HepG2 (cell line): ENCODE measurements around the gene RRAD. TPM values are rescaled to one million over a fixed set of nuclear protein-coding genes. Genes with fewer than 3 reads are reported as not detected.
A peak's percentile ranks its signal among the peaks of the same experiment; 100 is the strongest.

Experiments
- CCDC6 ChIP-seq: sonication (generic); formaldehyde crosslinking; IDR thresholded peaks from 2 replicates; pipeline ENCODE4 v1.8.1; 2022; ENCODE audit warnings: mild to moderate bottlenecking, missing genetic modification reagents, moderate library complexity
- HES4 ChIP-seq: sonication (generic); formaldehyde crosslinking; IDR thresholded peaks from 2 replicates; pipeline ENCODE4 v1.9.0; 2021; ENCODE audit warnings: mild to moderate bottlenecking, missing genetic modification reagents, borderline replicate concordance
- KDM1A ChIP-seq: IDR thresholded peaks from 2 replicates; pipeline ENCODE4 v1.6.1; 2016; ENCODE audit warnings: missing compliant biosample characterization
- MLLT10 ChIP-seq: sonication (generic); formaldehyde crosslinking; IDR thresholded peaks from 2 replicates; pipeline ENCODE4 v1.4.0; 2020; ENCODE audit warnings: missing genetic modification reagents
- SNAI1 ChIP-seq: sonication (generic); formaldehyde crosslinking; IDR thresholded peaks from 2 replicates; pipeline ENCODE4 v1.5.0; 2020; ENCODE audit warnings: mild to moderate bottlenecking, missing genetic modification reagents, borderline replicate concordance
- SP1 ChIP-seq, 2 experiments: fragments of 450-650 bp in 1 of 2; sonication (generic) in 1 of 2; formaldehyde crosslinking in 1 of 2; IDR thresholded peaks; 2 replicates each; pipeline versions ENCODE4 v1.4.0 to v1.6.1; 2016 to 2020; ENCODE audit warnings: missing genetic modification reagents in 1 of 2
- U2AF1 ChIP-seq: fragments of 200-400 bp; formaldehyde crosslinking; optimal IDR thresholded peaks from 2 replicates; pipeline ENCODE3; 2017; ENCODE audit warnings: mild to moderate bottlenecking, low read depth, low read length
- ZFX ChIP-seq: sonication (generic); formaldehyde crosslinking; IDR thresholded peaks from 2 replicates; pipeline ENCODE4 v1.4.0; 2020; ENCODE audit warnings: mild to moderate bottlenecking, low read depth, missing genetic modification reagents, moderate library complexity
- polyA plus RNA-seq, 8 experiments: library from polyadenylated mRNA; depleted of rRNA in 3 of 8; stranded (reverse) in 7 of 8; unstranded in 1 of 8; fragments of >200 nt; fragmentation: Illumina TruSeq in 4 of 8; extraction: Trizol in 4 of 8; gene quantifications; 2 replicates each; pipeline versions ENCODE4 v1.2.1 to v1.2.3, GENCODE V29; 2011 to 2016; ENCODE audit warnings: low read depth in 4 of 8, missing spikeins in 1 of 8, mixed read lengths in 1 of 8; ENCODE audit not compliant: insufficient read depth in 1 of 8
- total RNA-seq, 5 experiments: library from RNA; depleted of rRNA; stranded (reverse); fragments of >200 nt; fragmentation: Illumina TruSeq; extraction: Trizol; gene quantifications; 2 replicates each; pipeline ENCODE4 v1.2.3, GENCODE V29; 2016; ENCODE audit warnings: low read depth in 1 of 5
- TF ChIP-seq, protein P1 (sequence below): sonication (generic); formaldehyde crosslinking; IDR thresholded peaks from 2 replicates; pipeline ENCODE4 v1.4.0; 2020; ENCODE audit warnings: mild to moderate bottlenecking, missing genetic modification reagents
- TF ChIP-seq, protein P2 (sequence below): fragments of 450-650 bp; IDR thresholded peaks from 2 replicates; pipeline ENCODE4 v1.6.1; 2017; ENCODE audit warnings: mild to moderate bottlenecking
- TF ChIP-seq, protein P3 (sequence below), 2 experiments: IDR thresholded peaks; 2 replicates each; pipeline ENCODE4 v1.6.1; 2011 to 2012; ENCODE audit warnings: low read length in 2 of 2, borderline replicate concordance in 1 of 2, low read depth in 1 of 2, mild to moderate bottlenecking in 1 of 2, moderate library complexity in 1 of 2

Gene RRAD
- total and polyA plus RNA-seq, 2 of the 13 experiments (the other 11 are each of a cell fraction or from before 2014, with no cell fraction given) = 0.80 to 1.1 TPM

DNA sequence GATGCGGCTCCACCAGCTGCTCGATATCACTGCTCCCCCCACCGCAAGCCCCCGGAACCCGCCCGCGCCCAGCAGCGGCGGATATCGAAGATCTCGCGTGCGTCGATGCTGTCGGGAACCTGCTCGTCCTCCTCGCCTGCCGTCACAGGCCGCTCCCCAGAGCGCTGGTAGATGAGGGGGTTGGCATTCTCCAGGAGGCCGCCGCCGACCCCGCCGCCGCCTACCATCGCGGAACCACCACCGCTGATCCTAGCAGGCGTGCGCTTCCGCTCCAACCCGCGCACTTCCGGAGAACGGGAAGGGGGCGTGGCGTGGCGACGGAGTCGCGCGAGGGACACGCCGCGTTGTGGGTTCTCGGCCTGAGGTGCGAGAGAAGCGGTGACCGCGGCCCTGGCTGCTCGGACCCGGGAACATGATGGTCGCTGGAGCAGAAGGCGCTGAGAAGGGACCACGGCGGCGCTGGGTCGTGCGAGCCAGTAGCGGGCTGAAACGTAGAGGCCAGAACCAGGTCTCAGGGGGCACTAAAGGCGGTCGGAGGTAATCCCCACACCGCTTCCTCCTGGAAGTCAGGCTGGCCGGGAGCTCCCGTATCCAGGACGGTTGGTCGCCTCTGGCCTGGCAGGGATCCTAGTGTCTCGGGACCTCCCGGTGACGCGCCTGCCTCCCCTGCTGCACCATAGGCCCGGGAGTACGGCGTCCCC is 9.0 kb upstream of the RRAD start, which contains the start of gene CIAO2B (continued):
- TF ChIP-seq, protein P1, sequence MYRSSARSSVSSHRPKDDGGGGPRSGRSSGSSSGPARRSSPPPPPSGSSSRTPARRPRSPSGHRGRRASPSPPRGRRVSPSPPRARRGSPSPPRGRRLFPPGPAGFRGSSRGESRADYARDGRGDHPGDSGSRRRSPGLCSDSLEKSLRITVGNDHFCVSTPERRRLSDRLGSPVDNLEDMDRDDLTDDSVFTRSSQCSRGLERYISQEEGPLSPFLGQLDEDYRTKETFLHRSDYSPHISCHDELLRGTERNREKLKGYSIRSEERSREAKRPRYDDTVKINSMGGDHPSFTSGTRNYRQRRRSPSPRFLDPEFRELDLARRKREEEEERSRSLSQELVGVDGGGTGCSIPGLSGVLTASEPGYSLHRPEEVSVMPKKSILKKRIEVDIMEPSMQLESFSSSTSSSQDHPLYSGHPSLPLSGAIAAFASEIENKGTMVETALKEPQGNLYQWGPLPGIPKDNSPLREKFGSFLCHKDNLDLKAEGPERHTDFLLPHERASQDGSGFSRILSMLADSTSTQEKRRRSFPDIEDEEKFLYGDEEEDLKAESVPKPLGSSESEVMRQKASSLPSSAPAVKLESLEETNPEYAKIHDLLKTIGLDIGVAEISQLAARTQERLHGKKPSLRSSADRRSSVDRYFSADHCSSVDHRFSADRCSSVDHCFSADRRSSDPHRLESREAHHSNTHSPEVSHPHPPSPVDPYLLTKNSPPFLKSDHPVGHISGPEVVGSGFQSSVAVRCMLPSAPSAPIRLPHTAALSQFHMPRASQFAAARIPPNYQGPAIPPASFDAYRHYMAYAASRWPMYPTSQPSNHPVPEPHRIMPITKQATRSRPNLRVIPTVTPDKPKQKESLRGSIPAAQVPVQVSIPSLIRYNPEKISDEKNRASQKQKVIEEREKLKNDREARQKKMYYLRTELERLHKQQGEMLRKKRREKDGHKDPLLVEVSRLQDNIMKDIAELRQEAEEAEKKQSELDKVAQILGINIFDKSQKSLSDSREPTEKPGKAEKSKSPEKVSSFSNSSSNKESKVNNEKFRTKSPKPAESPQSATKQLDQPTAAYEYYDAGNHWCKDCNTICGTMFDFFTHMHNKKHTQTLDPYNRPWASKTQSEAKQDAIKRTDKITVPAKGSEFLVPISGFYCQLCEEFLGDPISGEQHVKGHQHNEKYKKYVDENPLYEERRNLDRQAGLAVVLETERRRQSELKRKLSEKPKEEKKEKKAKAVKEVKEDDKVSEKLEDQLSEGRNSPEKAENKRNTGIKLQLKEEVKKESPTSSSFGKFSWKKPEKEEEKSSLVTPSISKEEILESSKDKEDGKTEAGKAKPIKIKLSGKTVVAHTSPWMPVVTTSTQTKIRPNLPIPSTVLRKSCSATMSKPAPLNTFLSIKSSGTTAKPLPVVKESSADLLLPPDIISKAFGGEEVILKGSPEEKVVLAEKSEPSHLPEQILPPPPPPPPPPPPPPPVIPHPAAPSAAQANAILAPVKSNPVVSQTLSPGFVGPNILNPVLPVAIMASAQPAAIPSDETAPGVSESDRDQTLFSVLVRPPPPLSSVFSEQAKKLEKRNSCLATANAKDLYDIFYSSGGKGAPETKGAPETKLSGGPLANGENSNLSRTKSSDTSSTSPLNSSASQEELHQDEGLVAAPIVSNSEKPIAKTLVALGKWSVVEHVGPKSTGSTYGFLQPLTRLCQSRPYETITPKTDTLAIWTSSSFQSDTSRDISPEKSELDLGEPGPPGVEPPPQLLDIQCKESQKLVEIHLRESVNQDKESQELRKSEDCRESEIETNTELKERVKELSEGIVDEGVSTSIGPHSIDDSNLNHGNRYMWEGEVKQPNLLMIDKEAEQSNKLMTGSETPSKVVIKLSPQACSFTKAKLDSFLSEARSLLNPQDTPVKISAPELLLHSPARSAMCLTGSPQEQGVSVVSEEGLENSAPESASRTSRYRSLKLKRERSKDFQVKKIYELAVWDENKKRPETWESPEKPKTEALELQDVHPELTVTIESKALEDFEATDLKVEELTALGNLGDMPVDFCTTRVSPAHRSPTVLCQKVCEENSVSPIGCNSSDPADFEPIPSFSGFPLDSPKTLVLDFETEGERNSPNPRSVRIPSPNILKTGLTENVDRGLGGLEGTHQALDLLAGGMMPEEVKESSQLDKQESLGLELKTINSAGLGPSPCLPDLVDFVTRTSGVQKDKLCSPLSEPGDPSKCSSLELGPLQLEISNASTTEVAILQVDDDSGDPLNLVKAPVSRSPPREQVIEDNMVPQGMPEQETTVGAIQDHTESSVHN (CRISPR knock-in tag) = no peak
- peak; percentile 99 for TF ChIP-seq ZFX
- TF ChIP-seq, protein P2, sequence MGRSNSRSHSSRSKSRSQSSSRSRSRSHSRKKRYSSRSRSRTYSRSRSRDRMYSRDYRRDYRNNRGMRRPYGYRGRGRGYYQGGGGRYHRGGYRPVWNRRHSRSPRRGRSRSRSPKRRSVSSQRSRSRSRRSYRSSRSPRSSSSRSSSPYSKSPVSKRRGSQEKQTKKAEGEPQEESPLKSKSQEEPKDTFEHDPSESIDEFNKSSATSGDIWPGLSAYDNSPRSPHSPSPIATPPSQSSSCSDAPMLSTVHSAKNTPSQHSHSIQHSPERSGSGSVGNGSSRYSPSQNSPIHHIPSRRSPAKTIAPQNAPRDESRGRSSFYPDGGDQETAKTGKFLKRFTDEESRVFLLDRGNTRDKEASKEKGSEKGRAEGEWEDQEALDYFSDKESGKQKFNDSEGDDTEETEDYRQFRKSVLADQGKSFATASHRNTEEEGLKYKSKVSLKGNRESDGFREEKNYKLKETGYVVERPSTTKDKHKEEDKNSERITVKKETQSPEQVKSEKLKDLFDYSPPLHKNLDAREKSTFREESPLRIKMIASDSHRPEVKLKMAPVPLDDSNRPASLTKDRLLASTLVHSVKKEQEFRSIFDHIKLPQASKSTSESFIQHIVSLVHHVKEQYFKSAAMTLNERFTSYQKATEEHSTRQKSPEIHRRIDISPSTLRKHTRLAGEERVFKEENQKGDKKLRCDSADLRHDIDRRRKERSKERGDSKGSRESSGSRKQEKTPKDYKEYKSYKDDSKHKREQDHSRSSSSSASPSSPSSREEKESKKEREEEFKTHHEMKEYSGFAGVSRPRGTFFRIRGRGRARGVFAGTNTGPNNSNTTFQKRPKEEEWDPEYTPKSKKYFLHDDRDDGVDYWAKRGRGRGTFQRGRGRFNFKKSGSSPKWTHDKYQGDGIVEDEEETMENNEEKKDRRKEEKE = no peak
- TF ChIP-seq KDM1A = no peak
- TF ChIP-seq U2AF1 = peak; percentile 53
- TF ChIP-seq SNAI1 = peak; percentile 88; the same call in 1 of the 2 replicates
- TF ChIP-seq CCDC6 (CRISPR knock-in tag) = peak; percentile 93
- peak; percentile 49; the same call in 1 of the 2 replicates for TF ChIP-seq MLLT10 (CRISPR knock-in tag)
- TF ChIP-seq, protein P3, sequence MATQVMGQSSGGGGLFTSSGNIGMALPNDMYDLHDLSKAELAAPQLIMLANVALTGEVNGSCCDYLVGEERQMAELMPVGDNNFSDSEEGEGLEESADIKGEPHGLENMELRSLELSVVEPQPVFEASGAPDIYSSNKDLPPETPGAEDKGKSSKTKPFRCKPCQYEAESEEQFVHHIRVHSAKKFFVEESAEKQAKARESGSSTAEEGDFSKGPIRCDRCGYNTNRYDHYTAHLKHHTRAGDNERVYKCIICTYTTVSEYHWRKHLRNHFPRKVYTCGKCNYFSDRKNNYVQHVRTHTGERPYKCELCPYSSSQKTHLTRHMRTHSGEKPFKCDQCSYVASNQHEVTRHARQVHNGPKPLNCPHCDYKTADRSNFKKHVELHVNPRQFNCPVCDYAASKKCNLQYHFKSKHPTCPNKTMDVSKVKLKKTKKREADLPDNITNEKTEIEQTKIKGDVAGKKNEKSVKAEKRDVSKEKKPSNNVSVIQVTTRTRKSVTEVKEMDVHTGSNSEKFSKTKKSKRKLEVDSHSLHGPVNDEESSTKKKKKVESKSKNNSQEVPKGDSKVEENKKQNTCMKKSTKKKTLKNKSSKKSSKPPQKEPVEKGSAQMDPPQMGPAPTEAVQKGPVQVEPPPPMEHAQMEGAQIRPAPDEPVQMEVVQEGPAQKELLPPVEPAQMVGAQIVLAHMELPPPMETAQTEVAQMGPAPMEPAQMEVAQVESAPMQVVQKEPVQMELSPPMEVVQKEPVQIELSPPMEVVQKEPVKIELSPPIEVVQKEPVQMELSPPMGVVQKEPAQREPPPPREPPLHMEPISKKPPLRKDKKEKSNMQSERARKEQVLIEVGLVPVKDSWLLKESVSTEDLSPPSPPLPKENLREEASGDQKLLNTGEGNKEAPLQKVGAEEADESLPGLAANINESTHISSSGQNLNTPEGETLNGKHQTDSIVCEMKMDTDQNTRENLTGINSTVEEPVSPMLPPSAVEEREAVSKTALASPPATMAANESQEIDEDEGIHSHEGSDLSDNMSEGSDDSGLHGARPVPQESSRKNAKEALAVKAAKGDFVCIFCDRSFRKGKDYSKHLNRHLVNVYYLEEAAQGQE (IDR thresholded peaks at IDR 0.05; ENCODE audit: borderline replicate concordance in 1 of 2, low read depth in 1 of 2, low read length in 2 of 2) = peak in 1 of 2 experiments; percentile 78; a peak in 2 of 4 replicates
- TF ChIP-seq HES4 (CRISPR knock-in tag) = peak; percentile 95
- peak; percentile 69; the same call in 1 of the 2 replicates for TF ChIP-seq SP1 (IDR thresholded peaks at IDR 0.05)
- peak; percentile 100 for TF ChIP-seq SP1 (CRISPR knock-in tag; IDR thresholded peaks at IDR 0.05)
